Measurements from ENCODE around the gene MAS1.

MAS1 gene

DNA sequence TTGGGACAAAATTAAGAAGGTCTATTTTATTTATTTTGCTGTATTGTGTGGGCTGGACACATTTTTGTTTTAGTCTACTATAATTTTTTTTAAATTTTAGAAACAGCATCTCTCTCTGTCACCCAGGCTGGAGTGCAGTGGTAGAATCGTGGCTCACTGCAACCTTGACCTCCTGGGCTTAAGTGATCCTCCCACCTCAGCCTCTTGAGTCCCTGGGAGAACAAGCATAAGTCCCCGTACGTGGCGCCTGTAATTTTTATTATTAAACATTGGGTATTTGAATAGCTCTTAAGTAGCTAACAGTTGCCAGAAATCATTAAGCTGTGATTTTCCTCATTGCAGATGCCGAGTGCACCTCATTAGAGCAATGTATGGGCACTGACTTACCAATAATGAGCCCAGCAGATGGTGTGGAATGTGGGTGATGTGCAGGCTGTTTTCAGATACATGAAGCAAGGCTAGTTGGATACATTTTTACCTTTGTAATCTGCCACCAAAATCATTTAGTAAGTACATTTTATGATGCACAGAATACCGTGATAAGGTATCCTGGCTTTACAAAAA lies 10.3 kb upstream of the MAS1 start:
- DNase-seq (ENCODE audit: low read depth in 2 of 2): no peak

DNA sequence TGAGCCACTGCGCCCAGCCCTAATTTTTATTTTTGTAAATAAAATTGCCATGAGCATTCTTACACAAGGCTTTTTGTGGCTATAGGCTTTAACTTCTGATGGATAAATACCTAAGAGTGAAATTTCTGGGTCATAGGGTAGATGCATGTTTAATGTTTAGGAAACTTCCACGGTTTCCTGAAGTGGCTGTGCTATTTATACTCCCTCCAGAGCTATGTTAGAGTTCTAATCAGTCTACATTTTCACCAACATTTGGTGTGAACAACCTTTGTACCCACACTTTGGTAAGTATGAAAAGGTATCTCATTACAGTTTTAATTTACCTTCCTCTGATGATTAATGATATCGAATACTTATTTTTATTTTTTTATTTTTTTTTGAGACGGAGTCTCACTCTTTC lies 6.1 kb upstream of the MAS1 start:
- no peak for DNase-seq (ENCODE audit: low read depth in 2 of 2)

DNA sequence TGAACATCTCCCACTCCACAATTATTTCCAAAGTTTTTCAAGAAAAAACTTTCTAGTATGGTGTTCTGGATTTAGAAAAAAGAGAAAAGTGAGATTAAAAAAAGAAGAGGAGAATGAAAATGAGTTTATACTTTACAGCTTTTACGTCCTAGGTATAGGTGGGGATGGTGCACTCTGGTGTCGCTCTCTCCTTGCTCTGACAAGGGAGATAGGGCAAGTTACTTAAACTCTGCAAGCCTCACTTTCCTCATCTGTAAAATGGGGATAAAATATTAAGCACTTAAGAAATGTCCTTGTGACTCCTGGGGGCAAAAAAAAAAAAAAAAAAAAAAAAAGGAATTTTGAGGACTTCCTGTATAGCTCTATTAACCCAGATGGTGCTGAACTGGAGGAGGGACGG lies 4.5 kb upstream of the MAS1 start:
- no peak for DNase-seq (ENCODE audit: low read depth in 2 of 2)

DNA sequence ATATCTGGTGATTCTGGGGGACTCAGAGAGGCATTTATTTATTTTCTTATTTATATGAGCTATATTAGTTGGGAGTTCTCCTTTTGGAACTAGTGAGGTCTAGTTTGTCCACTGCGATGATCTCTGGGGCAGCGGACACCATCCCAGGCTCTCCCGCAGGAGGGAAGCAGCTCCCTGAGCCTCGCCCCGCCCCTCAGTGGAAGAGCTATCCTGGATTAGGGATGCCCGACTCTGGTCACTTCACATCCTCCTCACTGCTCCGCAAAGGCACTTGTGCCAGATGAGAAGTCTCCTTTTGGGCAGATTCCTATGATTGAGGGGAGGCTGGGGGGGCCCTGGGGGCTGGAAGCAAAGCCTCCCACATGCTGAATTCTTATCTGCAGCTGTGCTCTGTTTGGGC lies 3.6 kb upstream of the MAS1 start:
- DNase-seq (ENCODE audit: low read depth in 2 of 2): no peak

DNA sequence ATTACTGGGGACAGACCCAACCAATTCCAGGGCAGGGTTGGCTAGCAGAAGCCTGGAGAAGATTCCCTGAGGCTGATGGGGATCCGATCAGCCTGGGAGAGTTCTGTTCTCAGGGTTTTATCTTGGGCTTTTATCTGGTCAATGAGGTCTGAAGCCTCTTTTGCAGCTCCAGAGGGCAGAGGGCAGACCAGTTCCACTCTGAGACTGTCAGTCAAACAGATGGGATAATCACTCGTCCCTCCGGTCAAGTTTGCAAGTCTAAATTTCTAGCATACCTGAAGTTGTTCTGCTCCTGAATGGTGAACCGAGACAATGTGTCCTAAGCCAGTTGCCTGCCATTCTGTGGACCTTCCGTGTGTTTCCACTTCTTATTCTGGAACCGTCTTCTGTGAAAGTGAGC lies 3.0 kb upstream of the MAS1 start:
- no peak for DNase-seq (ENCODE audit: low read depth in 2 of 2)

DNA sequence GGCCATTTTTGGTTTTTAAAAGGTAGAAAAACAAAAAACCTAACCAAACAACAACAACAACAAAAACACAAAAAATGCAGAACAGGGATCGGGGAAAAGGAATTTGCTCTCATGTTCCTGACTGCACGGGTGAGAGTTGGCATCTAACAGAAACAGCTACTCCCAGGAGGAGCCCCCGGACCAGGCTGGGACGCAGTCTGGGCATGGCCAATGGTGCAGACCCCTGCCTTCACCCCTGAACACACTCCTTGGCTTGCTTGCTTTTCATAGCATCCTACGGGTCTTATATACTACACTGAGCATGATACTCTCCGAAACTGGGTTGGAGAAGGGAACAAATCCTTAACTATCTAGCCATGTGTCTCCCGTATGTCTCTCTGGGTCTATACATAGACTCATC lies 587 bp upstream of the MAS1 start:
- DNase-seq (ENCODE audit: low read depth in 2 of 2): no peak

DNA sequence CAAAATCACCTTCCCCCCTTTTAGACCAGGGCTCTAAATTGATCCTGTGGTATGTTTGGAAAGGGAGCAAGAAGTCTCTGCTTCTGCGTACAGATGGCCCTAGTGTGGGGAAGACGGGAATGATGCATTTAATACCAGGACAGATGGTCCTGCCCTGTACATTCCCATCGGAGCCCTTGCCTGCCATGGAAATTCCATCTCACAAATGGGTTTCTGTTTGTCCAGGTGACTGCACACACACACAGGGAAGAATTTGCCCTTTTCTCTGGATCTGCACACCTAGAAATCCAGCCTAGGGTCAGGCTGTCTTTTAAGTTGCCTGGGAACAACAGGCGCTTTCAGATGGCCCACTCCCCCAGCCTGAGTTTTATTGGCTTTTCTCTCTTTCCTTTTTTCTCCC lies 1.3 kb downstream of the MAS1 start:
- DNase-seq (ENCODE audit: low read depth in 2 of 2): no peak

DNA sequence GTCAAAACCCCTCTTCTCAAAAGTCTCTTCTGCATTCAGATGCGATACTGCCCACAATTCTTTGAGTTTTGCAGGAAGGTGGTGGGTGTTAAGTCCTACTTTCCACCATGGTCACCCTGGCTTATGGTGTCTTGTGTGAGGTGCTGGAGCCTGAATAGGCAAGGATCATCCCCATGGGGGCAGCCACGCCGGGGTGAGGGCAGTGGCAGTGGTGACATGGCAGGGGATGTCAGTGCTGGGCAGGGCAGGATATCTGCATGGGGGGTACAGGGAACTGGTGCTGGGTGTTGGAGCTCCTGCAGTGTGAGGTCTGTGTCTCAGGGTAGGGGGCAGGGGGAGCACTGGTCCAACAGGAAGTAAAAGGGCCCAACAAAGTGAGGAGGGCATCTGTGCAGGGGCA lies 2.3 kb downstream of the MAS1 start:
- DNase-seq (ENCODE audit: low read depth in 2 of 2): no peak

DNA sequence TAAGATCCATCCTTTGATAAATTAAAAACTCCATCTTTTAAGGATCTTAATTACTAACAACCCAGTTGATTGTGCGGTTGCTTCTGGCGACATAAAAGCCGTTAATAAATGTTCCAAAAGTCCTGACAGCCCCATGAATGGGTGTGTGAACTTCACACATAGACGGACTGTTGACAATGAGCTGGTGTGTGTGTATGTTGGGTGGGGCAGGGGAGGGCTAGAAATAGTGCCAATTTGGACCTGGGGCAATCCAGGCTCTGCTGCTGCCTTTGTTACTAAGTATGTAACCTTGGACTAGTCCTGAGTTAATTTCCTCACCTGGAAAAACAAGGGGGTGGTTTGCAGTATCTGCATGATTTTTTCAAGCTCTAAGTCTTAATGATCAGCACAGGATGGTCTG lies 4.2 kb downstream of the MAS1 start:
- DNase-seq (ENCODE audit: low read depth in 2 of 2): no peak

DNA sequence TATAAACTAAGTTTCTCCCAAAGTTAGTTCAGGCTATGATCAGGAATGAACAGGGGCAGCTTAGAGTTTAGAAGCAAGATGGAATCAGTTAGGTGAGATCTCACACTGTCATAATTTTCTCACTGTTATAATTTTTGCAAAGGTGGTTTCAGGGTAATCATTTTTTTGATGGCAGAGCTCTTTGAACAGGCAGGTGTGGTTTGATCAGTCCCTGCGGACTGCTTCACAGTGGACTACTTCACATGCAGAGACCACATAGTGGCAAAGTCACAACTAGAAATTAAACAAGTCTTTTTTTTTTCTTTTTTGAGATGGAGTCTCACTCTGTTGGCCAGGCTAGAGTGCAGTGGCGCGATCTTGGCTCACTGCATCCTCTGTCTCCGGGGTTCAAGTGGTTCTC lies 6.8 kb downstream of the MAS1 start:
- no peak for DNase-seq (ENCODE audit: low read depth in 2 of 2)

DNA sequence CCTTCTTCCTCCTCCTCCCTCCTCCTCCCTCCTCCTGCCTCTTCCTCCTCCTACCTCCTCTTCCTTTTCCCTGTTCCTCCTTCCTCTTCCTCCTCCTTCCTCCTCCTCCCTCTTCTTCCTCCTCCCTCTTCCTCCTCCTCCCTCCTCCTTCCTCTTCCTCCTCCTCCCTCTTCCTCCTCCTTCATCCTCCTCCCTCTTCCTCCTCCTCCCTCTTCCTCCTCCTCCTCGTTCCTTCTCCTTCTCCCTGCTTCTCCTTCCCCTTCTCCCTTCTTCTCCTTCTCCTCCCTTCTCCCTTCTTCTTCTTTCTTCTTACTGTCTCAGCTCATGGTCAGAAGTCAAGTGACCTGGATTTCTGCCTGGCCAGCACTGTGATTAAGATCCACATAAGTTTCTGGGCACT lies 7.7 kb downstream of the MAS1 start:
- DNase-seq (ENCODE audit: low read depth in 2 of 2): no peak

DNA sequence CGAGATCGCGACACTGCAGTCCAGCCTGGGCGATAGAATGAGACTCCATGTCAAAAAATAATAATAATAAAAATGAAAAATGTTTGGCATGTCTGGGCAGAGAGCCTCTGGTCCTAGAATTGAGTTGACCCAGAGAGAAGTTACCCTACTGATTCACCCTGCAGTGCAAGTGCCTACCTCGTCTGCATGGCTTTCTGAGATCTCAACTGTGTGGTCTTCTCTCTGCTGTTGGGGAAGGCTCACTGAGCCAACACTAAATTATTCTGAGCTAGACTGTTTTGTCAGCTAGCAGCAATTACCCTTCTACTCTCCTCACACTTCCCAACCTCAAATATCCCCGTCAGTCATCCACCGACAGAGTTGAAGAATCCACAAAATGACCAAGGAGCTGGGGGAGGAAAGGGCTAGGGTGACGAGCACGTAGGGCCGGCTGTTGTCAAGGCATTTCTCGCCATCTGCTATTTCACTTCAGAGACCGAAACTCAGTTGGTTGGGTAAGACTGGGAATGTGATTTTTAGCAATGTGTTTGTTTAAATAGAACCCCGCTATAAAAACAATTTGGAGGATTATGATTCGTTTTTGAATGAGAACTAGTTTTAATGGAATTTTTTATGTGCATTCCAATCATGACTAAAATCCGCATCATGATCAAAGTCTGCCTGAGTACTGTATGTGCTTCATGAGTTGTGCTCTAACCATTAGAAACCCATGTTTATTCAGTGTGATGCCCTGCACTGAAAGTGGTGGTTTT lies 9.4 kb downstream of the MAS1 start:
- DNase-seq (ENCODE audit: low read depth in 2 of 2): no peak

DNA sequence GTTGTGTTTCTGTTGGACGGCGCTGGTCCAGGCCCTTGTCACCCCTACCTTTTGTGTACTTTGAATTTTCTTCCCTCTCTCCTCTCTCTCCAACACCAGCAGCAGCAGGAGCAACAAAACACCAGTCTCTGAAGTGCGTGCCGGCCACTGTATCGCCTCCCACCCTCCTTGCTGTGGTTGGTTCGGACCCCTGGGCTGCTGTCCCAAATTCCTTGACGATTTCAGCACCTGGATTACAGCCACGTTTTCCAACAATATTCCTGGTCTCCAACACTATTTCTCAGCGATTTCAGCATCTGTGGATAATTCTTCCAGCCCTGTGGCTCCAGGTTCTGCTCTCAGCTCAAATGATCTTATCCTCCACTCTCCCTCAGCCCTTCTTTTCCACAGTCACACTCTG lies 11.8 kb downstream of the MAS1 start:
- no peak for DNase-seq (ENCODE audit: low read depth in 2 of 2)

DNA sequence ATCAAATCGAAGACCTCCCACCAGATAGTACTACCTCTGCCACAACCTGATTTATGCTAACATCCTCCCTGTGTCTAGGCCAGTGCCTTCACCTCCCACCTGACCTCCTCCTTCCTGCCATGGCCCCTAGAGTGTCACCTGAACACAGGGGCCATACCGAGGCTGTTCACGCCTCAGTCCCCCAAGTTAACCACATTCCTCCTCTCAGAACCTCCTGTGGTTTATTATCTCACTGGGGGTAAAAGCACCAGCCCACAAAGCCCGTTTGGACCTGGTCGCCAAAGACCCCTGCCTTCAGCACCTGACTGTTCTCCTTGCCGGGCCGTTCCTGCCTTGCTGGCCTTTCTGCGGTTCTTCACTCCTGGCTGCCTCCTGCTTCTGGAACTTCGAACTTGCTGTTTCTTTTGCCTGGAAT lies 13.7 kb downstream of the MAS1 start:
- DNase-seq (ENCODE audit: low read depth in 2 of 2): no peak

DNA sequence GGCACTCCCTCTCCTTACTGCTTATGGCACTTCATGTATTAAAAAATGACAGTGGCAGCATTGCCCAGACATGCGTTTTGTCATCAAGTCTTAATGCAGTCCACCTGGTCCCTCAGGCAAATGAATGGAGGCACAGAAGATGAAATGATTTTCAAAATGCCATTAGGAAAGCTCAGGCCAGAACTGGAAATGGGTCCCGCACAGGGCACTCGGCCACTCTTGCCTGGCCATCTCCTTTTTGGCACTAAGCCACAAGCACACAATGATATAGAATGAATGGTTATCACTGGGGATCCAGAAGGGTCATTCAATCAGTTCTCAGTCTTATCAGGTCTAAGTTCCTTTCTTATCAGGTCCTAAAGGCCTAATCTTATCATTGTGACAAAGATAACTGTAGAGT lies 15.6 kb downstream of the MAS1 start:
- DNase-seq (ENCODE audit: low read depth in 2 of 2): no peak

DNA sequence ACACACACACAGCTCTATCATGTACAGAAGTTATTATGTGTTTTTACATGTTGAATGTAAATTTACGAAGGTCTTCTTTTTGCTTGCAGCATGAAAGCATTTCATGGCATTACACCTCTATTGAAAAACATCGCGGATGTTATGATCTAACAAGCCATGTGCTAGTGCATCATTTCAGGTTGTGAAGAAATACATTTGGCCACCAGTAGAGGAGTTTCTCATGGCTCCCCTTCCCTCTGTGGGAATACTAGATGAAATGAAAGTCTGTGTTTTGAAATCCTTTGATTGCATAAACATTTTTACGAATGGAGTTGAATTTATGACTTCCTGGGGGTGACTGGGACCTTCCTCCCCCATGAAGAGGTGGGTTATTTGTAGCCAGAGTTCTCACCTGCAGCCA lies 17.7 kb downstream of the MAS1 start:
- DNase-seq (ENCODE audit: low read depth in 2 of 2): no peak

DNA sequence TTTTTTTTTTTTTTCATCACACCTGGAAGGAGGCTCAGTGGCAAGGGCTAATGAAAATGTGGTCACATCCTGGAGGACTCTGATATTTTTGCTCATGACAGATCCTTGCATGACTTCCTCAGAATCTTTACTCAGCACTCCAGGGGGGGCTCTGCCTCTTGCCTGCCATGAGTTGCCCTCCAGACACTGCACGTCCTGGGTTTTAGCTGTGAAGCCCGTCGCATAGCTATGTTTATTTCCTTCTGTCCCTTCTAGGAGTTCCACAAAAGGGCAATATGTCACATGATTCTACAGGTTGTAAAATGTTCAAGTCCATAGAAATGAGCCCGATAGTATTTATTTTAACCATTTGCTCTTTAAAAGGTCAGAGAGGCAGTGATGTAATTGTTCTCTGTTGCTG lies 18.2 kb downstream of the MAS1 start:
- DNase-seq (ENCODE audit: low read depth in 2 of 2): no peak

DNA sequence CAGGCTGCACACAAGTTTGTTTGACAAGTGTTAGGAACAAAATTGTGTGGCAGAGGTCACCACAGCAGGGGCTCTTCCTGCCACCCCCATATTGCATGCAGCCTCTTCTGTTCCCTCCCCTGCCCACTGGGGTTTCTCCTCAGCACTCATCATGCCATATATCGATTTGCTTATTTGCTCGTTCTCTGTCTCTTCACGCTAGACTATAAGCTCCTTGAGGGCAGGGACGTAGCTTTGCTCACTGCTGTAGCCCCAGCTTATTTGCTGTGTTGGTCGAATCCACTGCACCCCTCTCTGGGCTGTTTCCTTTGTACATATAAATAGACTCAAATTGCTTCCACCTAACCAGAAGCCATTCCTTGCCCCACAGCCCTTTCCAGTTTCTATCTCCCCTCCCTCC lies 19.6 kb downstream of the MAS1 start:
- no peak for DNase-seq (ENCODE audit: low read depth in 2 of 2)

DNA sequence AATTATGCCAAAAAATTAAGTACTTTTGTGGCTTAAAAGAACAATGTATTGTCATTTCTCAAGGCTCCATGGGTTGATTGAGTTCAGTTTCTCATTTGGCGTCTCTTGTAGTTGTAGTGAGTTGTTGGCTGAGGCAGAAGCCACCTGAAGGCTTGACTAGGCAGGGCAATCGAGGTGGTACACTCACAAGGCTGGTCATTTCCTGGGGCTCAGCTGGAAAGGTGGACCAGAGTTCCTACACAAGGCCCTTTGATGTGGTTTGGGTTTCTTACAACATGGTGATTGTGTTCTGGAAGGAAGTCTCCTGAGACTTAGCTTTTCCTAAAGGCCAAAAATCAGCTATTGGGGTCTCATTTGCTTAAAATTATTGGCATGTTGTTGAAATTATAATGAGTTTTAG lies 22.6 kb downstream of the MAS1 start:
- DNase-seq (ENCODE audit: low read depth in 2 of 2): no peak

DNA sequence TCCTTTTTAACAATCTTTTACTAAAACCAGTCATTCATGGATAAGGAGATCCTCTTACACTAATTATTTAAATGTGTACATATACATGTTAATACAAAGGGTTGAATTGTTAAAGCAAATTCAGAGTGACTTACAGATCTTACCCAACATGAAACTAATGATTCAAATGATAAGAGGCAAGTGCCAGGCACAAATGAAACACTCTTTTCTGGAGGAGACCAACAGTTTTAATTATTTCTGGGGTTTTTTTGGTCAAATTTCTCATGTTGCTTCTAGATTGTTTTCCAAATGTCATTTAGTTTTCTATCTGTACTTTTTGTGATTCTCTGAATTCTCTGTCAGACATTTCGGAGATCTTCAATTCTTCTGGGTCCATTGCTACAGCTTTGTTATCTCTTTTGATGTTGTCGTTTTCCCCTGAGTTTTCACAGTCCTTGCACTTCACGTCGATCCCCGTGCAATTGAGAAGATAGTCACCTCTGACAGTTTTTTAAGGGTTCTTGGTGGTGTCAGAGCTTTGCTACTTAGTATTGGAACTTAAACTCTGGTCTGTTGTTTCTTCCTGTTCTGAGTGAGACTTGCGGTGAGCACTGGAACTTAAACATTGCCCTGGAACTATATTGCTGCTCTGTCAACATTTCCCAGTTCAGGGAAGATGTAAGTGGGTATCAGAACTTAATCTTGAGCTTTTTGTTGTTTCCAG lies 23.2 kb downstream of the MAS1 start:
- DNase-seq (ENCODE audit: low read depth in 2 of 2): no peak

DNA sequence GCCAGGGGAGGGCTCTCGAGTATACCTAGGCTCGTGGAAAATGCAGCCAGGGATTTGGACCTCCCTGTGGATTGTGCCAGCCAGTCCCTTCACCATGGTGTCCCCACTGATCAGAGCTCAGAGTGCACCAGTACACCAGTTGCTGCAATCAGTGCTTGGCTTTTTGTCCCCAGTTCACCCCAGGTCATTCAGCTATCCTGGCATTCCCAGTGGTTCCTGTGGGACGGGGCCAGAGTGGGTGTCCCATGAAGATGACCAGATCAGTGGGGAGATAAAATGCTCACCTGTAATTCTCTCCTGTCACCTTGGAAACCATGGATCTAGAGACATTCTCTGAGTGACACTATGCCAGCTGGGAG lies 23.8 kb downstream of the MAS1 start:
- no peak for DNase-seq (ENCODE audit: low read depth in 2 of 2)

DNA sequence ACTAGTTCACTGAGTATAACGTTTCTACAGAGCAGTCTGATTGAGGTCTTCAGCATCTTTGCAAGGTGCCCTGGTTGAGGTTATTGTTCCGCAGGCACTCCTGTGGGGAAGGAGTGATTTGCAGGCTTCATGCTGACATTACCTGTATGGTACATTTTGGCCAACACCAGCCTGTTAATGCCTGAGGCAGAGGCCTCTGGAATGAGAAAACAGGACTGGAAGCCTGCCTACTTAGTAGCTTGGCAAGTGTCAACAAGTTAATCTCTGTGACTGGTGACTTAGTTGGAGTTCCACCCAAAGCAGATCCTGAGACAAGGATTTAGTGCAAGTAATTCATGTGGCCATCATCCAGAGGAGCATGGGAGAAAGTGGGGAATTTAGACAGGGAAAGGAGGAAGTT lies 24.6 kb downstream of the MAS1 start:
- no peak for DNase-seq (ENCODE audit: low read depth in 2 of 2)

DNA sequence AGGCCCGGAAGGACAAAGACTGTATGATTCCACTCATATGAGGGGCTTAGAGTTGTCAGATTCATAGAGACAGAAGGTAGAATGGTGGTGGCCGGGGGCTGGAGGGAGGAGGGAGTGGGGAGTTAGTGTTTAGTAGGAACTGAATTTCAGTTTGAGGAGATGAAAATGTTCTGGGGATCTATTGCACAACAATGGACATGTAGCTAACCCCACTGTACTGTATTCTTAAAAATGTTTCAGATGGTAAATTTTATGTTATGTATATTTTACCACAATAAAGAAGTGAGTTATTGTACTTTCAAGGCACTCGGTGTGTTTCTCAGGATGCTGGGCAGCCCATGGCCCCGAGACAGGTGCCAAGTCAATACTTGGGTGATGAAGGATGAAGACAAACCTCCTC lies 25.4 kb downstream of the MAS1 start:
- DNase-seq (ENCODE audit: low read depth in 2 of 2): no peak

DNA sequence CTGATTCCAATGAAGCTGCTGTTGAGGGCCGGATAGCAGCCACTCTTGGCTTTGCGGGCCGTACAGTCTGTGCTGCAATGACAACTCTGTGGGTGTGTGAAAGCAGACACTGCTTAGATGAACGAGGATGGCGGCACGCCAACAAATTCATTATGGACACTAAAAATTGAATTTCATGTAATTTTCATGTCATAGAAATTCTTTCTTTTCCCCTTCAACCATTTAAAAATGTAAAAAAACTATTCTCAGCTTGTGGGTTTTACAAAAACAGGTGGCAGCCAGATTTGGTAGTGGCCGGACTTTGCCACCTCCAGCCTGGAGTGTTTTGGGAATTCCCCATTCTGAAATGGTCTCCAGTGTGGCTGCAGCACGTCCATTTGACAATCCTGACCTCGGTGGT lies 26.0 kb downstream of the MAS1 start:
- DNase-seq (ENCODE audit: low read depth in 2 of 2): no peak
